ENCODE data around the gene CTDSP2.

DNA sequence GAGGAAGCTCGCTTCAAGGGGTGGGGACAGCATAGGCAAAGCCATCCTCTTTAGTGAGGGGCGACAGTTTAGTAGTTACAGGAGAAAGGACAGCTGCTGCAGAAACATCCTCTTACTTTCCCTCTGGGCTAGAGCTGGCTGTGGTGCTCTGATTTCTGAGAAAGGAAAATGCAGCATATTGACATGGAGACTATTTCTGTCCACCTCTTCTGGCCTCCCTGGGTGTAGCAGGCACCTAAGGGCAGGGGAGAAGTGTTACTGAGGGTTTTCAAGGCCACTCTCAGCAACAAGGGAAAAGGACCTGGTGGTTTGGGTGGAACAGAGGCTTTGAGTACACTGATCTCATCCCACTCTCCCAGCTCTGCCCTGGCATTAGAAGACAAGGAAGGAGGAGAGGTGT, 40.0 kb upstream of the CTDSP2 start:
- no peak for TF ChIP-seq POLR2A (IDR thresholded peaks at IDR 0.05)
- TF ChIP-seq, protein P1, sequence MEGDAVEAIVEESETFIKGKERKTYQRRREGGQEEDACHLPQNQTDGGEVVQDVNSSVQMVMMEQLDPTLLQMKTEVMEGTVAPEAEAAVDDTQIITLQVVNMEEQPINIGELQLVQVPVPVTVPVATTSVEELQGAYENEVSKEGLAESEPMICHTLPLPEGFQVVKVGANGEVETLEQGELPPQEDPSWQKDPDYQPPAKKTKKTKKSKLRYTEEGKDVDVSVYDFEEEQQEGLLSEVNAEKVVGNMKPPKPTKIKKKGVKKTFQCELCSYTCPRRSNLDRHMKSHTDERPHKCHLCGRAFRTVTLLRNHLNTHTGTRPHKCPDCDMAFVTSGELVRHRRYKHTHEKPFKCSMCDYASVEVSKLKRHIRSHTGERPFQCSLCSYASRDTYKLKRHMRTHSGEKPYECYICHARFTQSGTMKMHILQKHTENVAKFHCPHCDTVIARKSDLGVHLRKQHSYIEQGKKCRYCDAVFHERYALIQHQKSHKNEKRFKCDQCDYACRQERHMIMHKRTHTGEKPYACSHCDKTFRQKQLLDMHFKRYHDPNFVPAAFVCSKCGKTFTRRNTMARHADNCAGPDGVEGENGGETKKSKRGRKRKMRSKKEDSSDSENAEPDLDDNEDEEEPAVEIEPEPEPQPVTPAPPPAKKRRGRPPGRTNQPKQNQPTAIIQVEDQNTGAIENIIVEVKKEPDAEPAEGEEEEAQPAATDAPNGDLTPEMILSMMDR (IDR thresholded peaks at IDR 0.05) = no peak
